ENCODE measurements around the gene FAM20A. TPM values are rescaled to one million over a fixed set of nuclear protein-coding genes. Genes with fewer than 3 reads are reported as not detected.
A peak's percentile ranks its signal among the peaks of the same experiment; 100 is the strongest.
"Not testable (repeated sequence)": the region's sequence is repeated elsewhere in the genome, so short reads cannot be mapped to it uniquely, and the experiment has no call there.

The FAM20A gene
- total RNA-seq, 1 donor from 2014 or later: 56.5 TPM

DNA sequence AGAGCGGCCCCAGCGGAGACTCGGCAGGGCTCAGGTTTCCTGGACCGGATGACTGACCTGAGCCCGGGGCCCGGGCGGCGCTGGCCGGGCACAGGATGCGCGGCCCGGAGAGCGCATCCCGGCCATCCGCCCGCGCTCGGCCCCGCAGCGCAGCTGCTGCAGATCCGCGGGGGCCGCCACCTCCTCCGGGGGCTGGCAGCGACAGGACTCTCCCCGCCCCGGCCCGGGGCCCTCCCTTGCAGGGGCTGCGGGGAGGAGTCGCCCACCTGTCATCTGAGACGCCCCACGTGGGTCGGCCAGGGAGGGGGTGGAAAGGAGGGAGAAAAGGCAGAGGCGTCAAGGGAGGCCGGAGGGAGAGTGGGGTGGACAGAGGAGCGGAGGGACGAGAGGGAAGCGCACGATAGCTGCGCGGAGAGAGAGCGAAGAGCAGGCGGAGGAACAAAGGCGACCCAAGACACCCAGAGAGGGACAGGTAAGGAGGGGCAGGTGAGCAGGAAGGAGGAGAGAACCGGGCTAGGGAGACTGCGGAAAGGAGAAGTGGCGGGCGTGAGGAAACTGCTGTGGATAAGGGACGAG is 89.4 kb downstream of the FAM20A start:
- DNase-seq (ENCODE audit: low spot score): peak; percentile 90
- ATAC-seq: peak; percentile 86
- intact Hi-C loops (cut with DNase I): no loop called here

- intact Hi-C loops (cut with DNase I): no loop called here
- no peak for ATAC-seq
- no peak for DNase-seq (ENCODE audit: low spot score)
Observed at GRCh38 chr17:68511254-68511670, 89.9 kb downstream of the FAM20A start.

- DNase-seq (ENCODE audit: low spot score): no peak
- intact Hi-C loops (cut with DNase I): no loop called here
Observed at GRCh38 chr17:68509141-68510057, 91.8 kb downstream of the FAM20A start.

GRCh38 chr17:68507576-68507975 is 93.6 kb downstream of the FAM20A start:
- intact Hi-C loops (cut with DNase I): no loop called here
- DNase-seq (ENCODE audit: low spot score) (no peak), ATAC-seq (no peak)

More at GRCh38 chr17:68509141-68510057, 91.8 kb downstream of the FAM20A start:
- ATAC-seq: no peak

DNA sequence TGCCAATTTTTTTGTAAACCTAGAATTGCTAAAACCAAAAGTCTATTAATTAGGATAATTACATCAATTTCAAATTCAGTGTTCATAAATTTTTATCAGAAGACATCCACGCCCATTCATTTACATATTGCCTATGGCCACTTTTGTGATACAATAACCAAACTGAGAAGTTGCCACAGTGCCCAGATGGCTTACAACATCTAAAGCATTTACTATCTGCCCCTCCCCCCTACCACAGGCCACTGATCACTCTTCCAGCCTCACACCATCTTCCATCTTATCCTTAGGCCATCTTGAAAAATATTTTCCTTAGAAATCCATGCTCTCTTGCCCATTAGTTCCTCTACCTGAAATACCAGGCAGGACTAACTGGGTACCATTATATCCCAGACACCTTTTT is 95.2 kb downstream of the FAM20A start:
- ATAC-seq (no peak), DNase-seq (ENCODE audit: low spot score) (no peak)
- intact Hi-C loops (cut with DNase I): no loop called here

DNA sequence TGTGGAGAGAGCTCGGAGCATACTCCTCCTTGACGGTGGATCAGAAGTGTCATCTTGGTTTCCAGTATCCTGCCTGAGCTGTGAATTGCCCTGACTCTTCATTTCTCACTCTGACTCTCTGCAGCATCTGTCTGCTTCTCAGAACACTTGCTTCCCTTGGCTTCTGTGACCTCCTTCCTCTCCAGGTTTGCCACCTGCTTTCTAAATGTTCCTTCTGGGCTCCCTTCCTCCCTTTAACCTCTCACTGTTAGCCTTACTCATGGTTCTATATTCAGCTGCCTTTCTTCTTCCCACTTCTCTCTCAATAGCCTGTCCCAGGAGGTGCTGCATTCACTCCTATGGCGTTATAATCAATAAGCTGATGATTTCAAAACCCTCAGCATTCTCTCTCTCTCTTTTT is 100.1 kb downstream of the FAM20A start:
- intact Hi-C loops (cut with DNase I): no loop called here
- DNase-seq (ENCODE audit: low spot score): no peak
- no peak for ATAC-seq

DNA sequence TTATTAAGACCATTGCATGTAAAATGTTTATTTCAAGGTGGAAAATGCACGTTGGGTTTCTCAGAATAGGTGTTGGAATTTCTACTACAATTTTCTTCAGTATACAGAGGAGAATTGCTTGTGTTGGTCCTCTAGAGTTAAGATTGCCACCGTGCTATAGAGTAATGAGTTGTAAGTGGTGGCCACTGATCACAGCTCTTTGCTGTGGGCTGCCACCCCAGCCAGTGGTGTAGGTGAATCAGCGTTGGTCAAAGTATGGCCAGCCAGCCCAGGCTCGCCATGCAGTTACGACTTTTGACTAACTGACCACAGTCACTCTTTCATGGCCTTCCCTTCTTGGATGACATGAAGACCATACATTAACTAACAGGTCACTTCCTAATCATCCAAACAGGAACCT is 101.6 kb downstream of the FAM20A start:
- DNase-seq (ENCODE audit: low spot score): no peak
- intact Hi-C loops (cut with DNase I): no loop called here
- ATAC-seq: no peak

DNA sequence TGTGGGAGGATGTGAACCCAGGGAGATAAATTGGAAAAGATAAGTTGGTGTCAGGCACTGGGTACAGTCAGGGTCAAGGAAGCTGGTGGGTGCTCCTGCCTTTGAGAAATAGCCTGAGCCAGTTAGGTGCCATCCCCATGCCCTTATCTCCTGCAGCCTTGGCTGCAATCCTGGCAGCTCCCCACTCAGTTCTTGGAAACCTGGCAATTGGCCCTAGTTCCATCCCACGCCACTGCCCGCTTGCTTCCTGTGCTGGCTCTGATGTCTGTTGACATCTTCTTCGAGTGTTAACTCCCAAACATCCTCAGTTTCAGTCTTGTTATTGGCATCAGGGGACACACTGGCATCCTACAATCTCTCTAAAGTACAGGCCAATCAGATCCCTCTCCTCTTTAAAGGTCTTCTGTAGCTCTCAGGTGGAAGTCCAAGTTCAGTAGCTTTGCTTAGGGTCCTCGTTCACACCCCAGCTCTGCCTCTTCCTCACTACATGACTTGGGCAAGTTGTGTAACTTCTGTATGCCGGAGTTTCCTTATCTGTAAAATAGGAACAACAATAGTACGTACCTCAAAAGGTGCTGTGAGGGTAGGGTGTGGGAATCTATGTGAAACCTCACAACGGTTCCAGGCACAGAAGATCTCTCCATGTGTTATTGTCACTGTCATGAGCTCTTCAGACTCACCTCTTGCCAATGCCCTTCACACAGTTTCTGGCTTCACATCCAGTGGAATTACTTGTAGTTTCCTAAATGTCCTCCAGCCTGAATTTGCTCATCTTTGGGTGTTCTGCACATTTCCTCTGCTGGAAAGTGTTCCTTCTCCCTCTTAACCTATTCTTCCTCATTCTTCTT is 102.5 kb downstream of the FAM20A start:
- peak; percentile 42 for ATAC-seq
- intact Hi-C loops (cut with DNase I): no loop called here
- DNase-seq (ENCODE audit: low spot score): no peak

DNA sequence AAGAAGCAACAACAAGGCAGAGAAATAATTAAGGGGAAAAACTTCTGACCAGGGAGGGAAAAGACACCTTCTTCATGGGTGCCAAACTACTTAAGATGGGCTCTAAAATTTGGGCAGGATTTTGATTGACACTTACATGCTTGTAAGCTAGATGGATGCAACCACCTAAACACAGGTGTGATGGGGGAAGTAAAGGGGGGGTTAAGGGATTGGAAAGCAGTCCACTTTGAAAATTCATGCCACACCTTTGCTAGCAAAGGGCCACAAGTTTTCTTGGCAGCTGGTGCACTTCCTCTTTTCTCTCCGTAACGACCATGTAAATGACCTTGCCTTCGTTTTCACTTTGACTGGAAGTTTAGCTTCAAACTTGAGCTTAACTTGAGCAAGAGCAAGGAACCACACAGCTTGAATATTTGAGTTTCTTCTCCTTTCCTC is 103.3 kb downstream of the FAM20A start:
- intact Hi-C loops (cut with DNase I): no loop called here
- ATAC-seq (peak; percentile 29), DNase-seq (ENCODE audit: low spot score) (no peak)

GRCh38 chr17:68495081-68495480 is 106.1 kb downstream of the FAM20A start:
- intact Hi-C loops (cut with DNase I): no loop called here
- no peak for ATAC-seq
- DNase-seq (ENCODE audit: low spot score): no peak

DNA sequence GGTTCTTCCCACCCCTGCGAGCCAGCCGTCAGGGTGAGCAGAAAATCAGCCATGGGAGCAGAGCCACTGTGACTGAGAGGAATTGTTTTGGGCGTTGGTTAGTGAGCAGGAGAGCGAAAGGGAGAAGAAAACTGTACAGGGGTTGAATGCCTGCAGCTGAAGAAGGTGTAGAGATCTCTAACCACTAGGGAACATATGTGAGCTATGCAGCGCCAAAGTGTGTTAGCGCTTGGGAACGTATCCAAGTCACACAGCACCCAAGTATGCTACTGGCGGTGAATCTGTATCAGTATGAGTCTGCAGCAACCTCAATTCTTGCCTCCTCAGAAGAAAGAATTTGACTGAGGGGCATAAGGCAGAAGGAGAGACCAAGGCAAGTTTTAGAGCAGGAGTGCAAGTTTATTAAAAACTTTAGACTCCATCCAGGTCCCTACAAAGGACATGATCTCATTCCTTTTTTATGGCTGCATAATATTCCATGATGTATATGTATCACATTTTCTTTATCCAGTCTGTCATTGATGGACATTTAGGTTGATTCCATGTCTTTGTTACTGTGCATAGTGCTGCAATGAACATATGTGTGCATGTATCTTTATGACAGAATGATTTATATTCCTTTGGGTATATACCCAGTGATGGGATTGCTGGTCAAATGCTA is 108.6 kb downstream of the FAM20A start:
- not testable (repeated sequence) for ATAC-seq; DNase-seq (ENCODE audit: low spot score)
- intact Hi-C loops (cut with DNase I): loop anchor here (2.0 kb wide), 1 partner anchor 54 kb away; no protein-coding TSS in a partner anchor

- intact Hi-C loops (cut with DNase I): loop anchor here (2.0 kb wide), 1 partner anchor 53 kb away; no protein-coding TSS in a partner anchor
- ATAC-seq: peak; percentile 38
- DNase-seq (ENCODE audit: low spot score): peak; percentile 73
Observed at GRCh38 chr17:68491381-68492231, 109.6 kb downstream of the FAM20A start.

DNA sequence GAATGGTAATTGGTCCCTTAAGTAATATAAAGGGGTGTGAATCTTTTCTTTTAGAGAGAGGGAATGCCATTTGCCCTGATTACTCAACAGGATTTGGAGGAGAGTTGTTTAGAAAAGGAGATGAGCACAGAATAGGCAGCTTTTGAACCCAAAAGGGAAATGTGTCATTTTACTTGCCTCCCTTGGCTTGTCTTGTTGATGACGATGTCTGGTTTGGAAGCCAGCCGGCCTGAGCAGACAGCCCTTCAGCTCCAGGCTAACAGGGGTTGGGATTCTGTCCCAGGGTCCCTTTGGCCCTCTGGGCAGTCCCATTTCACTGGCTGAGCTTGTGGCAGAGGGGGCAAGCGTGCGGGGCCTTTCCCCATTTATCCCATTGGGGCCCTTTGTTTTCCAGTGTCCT is 111.2 kb downstream of the FAM20A start:
- no peak for DNase-seq (ENCODE audit: low spot score)
- intact Hi-C loops (cut with DNase I): no loop called here
- peak; percentile 73 for ATAC-seq

Other genes starting within 250 kb of the FAM20A start
- gene WIPI1, start 143.9 kb downstream of the FAM20A start, total RNA-seq: 46.5 TPM
- gene PRKAR1A, start 88.9 kb downstream of the FAM20A start, total RNA-seq: 320 TPM